ENCODE measurements around the gene IGF2BP1.

DNA sequence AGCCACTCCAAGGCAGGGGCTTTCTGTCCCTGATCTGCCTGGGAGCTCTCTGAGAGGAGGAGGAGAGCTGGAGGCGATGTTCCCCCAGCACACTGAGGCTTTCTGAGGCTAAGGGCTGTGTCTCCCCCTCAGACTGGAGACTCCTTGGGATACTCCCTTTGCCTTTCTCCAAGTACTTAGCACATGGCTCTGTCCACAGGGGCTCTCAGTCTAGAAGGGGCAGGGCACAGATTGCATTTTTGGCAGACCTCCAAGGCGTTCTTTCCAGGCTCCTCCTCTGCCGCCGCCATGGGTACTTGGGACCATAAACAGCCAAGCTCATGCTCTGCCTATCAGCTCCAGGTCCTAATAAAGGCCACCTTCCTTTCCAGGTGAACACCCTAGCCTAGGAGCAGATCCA lies 27.0 kb upstream of the IGF2BP1 start:
- TF ChIP-seq, protein P1, sequence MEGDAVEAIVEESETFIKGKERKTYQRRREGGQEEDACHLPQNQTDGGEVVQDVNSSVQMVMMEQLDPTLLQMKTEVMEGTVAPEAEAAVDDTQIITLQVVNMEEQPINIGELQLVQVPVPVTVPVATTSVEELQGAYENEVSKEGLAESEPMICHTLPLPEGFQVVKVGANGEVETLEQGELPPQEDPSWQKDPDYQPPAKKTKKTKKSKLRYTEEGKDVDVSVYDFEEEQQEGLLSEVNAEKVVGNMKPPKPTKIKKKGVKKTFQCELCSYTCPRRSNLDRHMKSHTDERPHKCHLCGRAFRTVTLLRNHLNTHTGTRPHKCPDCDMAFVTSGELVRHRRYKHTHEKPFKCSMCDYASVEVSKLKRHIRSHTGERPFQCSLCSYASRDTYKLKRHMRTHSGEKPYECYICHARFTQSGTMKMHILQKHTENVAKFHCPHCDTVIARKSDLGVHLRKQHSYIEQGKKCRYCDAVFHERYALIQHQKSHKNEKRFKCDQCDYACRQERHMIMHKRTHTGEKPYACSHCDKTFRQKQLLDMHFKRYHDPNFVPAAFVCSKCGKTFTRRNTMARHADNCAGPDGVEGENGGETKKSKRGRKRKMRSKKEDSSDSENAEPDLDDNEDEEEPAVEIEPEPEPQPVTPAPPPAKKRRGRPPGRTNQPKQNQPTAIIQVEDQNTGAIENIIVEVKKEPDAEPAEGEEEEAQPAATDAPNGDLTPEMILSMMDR (conservative IDR thresholded peaks at IDR 0.05 in 1 of 2, IDR thresholded peaks at IDR 0.05 in 1 of 2; ENCODE audit: low read depth in 1 of 2, low read length in 2 of 2) = no peak
- TF ChIP-seq EZH2 (IDR thresholded peaks at IDR 0.05; ENCODE audit: low read length, missing control alignments) = no peak
